AG04450 (cell line): Measurements from ENCODE around the gene MCOLN3. TPM values are rescaled to one million over a fixed set of nuclear protein-coding genes. Genes with fewer than 3 reads are reported as not detected.
"Not testable (repeated sequence)": the region's sequence is repeated elsewhere in the genome, so short reads cannot be mapped to it uniquely, and the experiment has no call there.

Experiments
- CTCF ChIA-PET: fragments of 300-600, 350-600 bp; formaldehyde crosslinking; extraction: SDS; loops from one replicate; lab custom pipeline; 2022; ENCODE audit warnings: antibody characterized with exemption, inconsistent platforms; lab: Charles Lee
- POLR2A ChIA-PET: fragments of 350-600 bp; formaldehyde crosslinking; extraction: SDS; loops from one replicate; lab custom pipeline; 2021; ENCODE audit warnings: antibody characterized with exemption, inconsistent platforms; lab: Yijun Ruan, JAX
- DNase-seq: peaks from one replicate; pipeline ENCODE4 v3.0.0-alpha.2; 2011; ENCODE audit warnings: low read depth, low spot score
- H3K27ac ChIP-seq: one replicate; pipeline ENCODE4 v1.5.1; 2012; ENCODE audit warnings: low read depth, low read length, control low read depth
- H3K27me3 ChIP-seq: one replicate; pipeline ENCODE4 v1.6.0; 2012; ENCODE audit warnings: low read length; ENCODE audit not compliant: control insufficient read depth, insufficient read depth
- H3K4me3 ChIP-seq: 2 replicates; pipeline ENCODE4 v1.5.1; 2011; ENCODE audit warnings: mild to moderate bottlenecking, low read depth, low read length, control low read depth
- H3K9me3 ChIP-seq: 2 replicates; pipeline ENCODE4 v1.5.1; 2012; ENCODE audit warnings: low read length; ENCODE audit not compliant: control insufficient read depth, insufficient read depth
- CTCF ChIP-seq: IDR thresholded peaks from 2 replicates; pipeline ENCODE4 v1.5.1; 2011; ENCODE audit warnings: low read depth, low read length, control low read depth, inconsistent platforms
- polyA plus RNA-seq: library from polyadenylated mRNA; depleted of rRNA; stranded (reverse); fragments of >200 nt; gene quantifications from 2 replicates; pipeline ENCODE4 v1.2.3, GENCODE V29; 2011

Gene MCOLN3
- polyA plus RNA-seq, 1 experiment: 0.05 TPM

- DNase-seq: no peak
- ChIA-PET POLR2A (no interaction called here), CTCF (interaction anchor here (1.2 to 5.9 kb wide), 2 partner anchors 82 to 83 kb away, joined by 3 to 52 read pairs; no protein-coding TSS in a partner anchor)
- TF ChIP-seq CTCF: no peak
- Histone ChIP-seq H3K27me3 (peaks cover 3% of the 10 kb centered on the region), H3K4me3 (no peak overlapping the region), H3K9me3 (no peaks in the 10 kb centered on the region), H3K27ac (no peak overlapping the region)
Measured at GRCh38 chr1:85025940-85026339, 22.4 kb downstream of the MCOLN3 start.

DNA sequence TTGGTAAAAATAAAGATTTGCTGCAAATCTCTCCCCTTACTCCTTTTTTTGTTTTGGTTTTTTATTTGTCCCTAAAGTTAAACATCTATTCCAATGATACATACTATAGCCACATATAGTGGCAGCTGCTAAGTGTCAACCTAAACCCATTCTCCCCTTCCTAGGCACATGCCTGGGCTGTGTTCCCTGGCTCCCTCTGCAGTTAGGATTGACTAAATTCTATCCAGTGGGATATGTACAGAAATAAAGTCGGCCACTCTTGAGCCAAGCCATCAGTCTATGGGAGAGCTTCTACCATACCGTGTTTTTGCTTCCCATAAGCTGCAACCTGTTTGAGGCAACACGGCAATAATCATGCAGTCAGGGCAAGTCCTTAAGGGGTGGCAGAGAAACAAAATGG is 23.6 kb downstream of the MCOLN3 start:
- H3K27ac ChIP-seq: no peak overlapping the region

GRCh38 chr1:85022700-85023099 is 25.6 kb downstream of the MCOLN3 start:
- H3K27me3 ChIP-seq: peaks cover 3% of the 10 kb centered on the region
- CTCF ChIA-PET: interaction anchor here (0.7 to 5.9 kb wide), 2 partner anchors 13 to 79 kb away, joined by 4 to 52 read pairs; no protein-coding TSS in a partner anchor
- POLR2A ChIA-PET: no interaction called here
- no peaks in the 10 kb centered on the region for H3K9me3 ChIP-seq
- H3K27ac ChIP-seq: no peak overlapping the region
- H3K4me3 ChIP-seq: no peak overlapping the region
- no peak for DNase-seq
- TF ChIP-seq CTCF: no peak

More for the DNA sequence above, 23.6 kb downstream of the MCOLN3 start:
- no peak for TF ChIP-seq CTCF
- Histone ChIP-seq H3K27me3 (peaks cover 3% of the 10 kb centered on the region), H3K4me3 (no peak overlapping the region), H3K9me3 (no peaks in the 10 kb centered on the region)
- ChIA-PET POLR2A (no interaction called here), CTCF (interaction anchor here (0.7 to 5.9 kb wide), 4 partner anchors 81 to 230 kb away, joined by 3 to 52 read pairs (median 4); no protein-coding TSS in a partner anchor)
- DNase-seq: no peak

- ChIA-PET CTCF (interaction anchor here (1.0 to 2.4 kb wide), 2 partner anchors 75 to 235 kb away, joined by 4 to 16 read pairs; no protein-coding TSS in a partner anchor), POLR2A (no interaction called here)
- Histone ChIP-seq H3K9me3 (no peaks in the 10 kb centered on the region), H3K4me3 (no peak overlapping the region), H3K27me3 (no peaks in the 10 kb centered on the region), H3K27ac (no peak overlapping the region)
- DNase-seq: no peak
- TF ChIP-seq CTCF: no peak
Measured at GRCh38 chr1:85019994-85020393, 28.3 kb downstream of the MCOLN3 start.

GRCh38 chr1:85015826-85016225 is 32.5 kb downstream of the MCOLN3 start:
- Histone ChIP-seq H3K4me3 (no peak overlapping the region), H3K27ac (no peak overlapping the region), H3K27me3 (peaks cover 3% of the 10 kb centered on the region), H3K9me3 (no peaks in the 10 kb centered on the region)
- no peak for TF ChIP-seq CTCF
- no peak for DNase-seq
- CTCF ChIA-PET: interaction anchor here (0.6 kb wide), 1 partner anchor 11 kb away, joined by 3 read pairs; no protein-coding TSS in a partner anchor
- POLR2A ChIA-PET: no interaction called here

- POLR2A ChIA-PET, H3K4me3 ChIP-seq, H3K9me3 ChIP-seq, CTCF ChIA-PET, H3K27ac ChIP-seq, DNase-seq: not testable (repeated sequence)
- H3K27me3 ChIP-seq: peaks cover 42% of the 10 kb centered on the region
Measured at GRCh38 chr1:85005641-85006040, 42.7 kb downstream of the MCOLN3 start.
